GM10248 (cell line): ENCODE results near the gene PLK2.

Source experiments
- CTCF ChIA-PET: fragments of 300-600 bp; sonication (Branson Sonifier 250); formaldehyde crosslinking; extraction: SDS; loops from one replicate; lab custom pipeline; 2021; ENCODE audit warnings: antibody characterized with exemption; lab: Yijun Ruan, JAX
- POLR2A ChIA-PET: fragments of 350-650 bp; sonication (Branson Sonifier 250); formaldehyde crosslinking; extraction: SDS; loops from one replicate; lab custom pipeline; 2020; ENCODE audit warnings: antibody characterized with exemption; lab: Yijun Ruan, JAX
- DNase-seq: peaks from one replicate; pipeline ENCODE4 v3.0.0; 2012; ENCODE audit errors: extremely low spot score
- TF ChIP-seq, protein P1 (sequence below): IDR thresholded peaks from 2 replicates; pipeline ENCODE4 v1.5.1; 2012; ENCODE audit warnings: mild to moderate bottlenecking, low read depth; ENCODE audit errors: extremely low read depth, missing control alignments, control extremely low read depth

The PLK2 gene

DNA sequence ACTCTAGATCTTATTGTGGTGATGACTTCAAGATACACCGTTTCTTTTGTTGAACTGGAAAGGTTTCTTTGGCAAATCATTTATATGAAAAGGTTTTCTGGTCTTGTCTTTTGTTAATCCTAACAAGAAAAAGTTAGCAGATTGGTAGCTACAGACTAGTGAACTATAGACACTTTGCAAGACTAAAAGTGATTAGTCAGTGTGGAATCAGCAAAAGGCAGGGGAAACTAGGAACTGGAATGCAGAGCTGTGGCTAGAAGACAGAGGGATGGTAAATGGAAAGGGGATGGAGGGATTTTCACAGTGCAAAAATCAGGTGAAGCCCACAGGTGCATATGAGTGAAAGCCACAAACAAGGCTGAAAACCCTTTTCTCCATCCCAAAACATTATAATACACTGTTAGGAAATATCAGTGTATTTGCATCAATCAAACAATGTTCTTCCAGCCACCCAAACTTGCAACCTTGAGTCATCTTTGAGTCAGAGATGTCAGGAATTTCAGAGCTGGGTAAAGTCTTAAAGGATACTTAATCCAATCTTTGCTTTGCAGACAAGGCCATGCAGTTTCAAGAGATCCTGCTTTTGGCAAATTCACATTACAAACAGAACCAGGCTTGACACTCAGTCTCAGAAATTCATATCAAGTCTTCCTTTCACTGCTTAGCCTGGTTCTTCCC lies 52.7 kb downstream of the PLK2 start:
- ChIA-PET CTCF (no interaction called here), POLR2A (no interaction called here)

DNA sequence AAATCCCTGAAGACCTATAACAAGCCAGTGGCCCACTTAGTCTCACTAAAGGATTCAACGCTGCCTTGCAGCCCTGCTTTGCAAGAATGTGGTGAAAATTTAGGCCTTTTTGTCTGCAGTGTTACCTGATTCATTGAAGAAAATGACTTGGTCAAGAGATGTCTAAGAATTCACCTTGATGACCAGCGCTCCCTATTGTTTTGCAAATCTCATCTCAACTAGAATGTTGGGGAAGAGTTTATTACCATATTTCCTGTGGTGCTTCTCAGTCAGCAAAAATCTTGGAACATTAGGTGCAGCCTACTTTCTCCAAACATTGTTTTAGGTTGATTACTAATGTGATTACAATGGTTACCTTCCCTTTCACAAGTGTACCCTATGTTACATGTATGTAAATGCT lies 53.5 kb downstream of the PLK2 start:
- no peak for DNase-seq
- POLR2A ChIA-PET = no interaction called here
- TF ChIP-seq, protein P1, sequence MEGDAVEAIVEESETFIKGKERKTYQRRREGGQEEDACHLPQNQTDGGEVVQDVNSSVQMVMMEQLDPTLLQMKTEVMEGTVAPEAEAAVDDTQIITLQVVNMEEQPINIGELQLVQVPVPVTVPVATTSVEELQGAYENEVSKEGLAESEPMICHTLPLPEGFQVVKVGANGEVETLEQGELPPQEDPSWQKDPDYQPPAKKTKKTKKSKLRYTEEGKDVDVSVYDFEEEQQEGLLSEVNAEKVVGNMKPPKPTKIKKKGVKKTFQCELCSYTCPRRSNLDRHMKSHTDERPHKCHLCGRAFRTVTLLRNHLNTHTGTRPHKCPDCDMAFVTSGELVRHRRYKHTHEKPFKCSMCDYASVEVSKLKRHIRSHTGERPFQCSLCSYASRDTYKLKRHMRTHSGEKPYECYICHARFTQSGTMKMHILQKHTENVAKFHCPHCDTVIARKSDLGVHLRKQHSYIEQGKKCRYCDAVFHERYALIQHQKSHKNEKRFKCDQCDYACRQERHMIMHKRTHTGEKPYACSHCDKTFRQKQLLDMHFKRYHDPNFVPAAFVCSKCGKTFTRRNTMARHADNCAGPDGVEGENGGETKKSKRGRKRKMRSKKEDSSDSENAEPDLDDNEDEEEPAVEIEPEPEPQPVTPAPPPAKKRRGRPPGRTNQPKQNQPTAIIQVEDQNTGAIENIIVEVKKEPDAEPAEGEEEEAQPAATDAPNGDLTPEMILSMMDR = no peak
- CTCF ChIA-PET = no interaction called here

More for the DNA sequence above, 52.7 kb downstream of the PLK2 start:
- no peak for DNase-seq
- TF ChIP-seq, protein P1 = no peak

DNA sequence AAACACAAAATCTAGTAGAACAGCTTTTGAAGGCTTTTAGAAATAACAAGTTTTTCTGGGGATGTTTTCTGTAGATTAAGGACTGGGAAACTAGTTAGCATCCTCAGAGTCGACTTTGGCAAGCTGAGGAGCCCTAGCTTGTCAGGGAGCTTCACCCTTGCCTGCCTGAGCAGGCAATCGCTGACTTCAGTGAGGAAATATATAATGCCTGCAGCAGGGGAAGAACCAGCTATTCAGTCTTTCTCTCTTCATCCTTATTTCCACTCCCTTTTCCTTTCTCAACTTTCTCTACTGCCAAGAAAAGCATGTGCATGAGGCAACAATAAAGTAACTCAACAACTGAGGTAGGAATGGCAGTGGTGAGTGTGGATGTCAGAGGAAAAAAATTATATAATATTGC lies 54.7 kb downstream of the PLK2 start:
- ChIA-PET CTCF (no interaction called here), POLR2A (no interaction called here)
- DNase-seq = no peak
- TF ChIP-seq, protein P1 = no peak

DNA sequence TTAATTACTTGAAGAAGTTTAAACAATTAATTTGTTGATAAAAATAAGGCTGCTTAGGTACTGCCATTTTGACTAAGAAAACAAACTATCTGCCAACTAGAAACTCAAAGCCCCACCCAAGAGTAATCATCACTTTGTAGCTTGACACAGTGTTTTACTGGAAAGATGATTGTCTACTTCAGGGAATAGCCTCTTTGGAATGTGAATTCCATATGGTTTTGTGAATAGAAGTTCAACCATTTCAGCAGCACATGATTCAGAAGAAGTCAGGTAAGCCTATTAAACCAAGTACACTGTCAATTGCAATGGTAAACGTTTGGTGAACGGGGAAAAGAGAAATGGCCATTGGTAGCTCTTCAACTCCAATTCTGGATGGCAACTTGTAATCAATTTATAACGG lies 55.2 kb downstream of the PLK2 start:
- TF ChIP-seq, protein P1 = no peak
- CTCF ChIA-PET = no interaction called here
- POLR2A ChIA-PET = no interaction called here
- no peak for DNase-seq
